NCI-H1930 (cell line): Measurements from ENCODE around the gene ABHD5.

Experiments
- DNase-seq, 2 experiments: peaks; one replicate each; lab custom pipeline; 2025; lab: John Stamatoyannopoulos, UW

The ABHD5 gene

DNA sequence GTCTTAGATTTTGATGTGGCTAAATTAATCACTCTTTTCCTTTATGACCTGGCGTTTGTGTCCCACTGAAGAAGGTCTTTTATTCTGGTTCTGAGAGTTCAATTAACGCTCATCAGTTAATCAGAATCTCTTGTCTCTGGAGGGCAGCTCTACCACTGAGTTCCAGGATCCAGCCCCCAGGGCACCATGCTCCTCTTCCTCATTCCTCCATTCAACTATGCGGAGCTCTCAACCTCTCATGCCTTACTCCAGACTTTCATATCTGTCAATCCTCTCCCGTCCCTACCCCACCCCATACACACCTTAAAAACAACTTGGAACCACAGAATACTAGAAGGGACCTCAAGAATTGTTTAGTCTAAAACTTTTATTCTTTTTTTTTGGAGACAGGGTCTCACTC, 4.8 kb upstream of the ABHD5 start:
- DNase-seq, result no peak

DNA sequence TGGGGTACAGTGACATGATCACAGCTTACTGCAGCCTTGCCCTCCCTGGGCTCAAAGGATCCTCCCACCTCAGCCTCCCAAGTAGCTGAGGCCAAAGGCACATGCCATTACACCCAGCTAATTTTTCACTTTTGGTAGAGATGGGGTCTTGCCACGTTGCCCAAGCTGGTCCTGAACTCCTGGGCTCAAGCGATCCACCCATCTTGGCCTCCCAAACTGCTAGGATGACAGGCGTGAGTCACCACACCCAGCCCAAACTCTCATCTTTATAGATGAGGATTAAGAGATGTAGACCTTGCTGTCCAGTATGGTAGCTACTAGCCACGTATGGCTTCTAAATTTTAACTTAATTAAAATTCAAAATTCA, 4.4 kb upstream of the ABHD5 start:
- no peak for DNase-seq

DNA sequence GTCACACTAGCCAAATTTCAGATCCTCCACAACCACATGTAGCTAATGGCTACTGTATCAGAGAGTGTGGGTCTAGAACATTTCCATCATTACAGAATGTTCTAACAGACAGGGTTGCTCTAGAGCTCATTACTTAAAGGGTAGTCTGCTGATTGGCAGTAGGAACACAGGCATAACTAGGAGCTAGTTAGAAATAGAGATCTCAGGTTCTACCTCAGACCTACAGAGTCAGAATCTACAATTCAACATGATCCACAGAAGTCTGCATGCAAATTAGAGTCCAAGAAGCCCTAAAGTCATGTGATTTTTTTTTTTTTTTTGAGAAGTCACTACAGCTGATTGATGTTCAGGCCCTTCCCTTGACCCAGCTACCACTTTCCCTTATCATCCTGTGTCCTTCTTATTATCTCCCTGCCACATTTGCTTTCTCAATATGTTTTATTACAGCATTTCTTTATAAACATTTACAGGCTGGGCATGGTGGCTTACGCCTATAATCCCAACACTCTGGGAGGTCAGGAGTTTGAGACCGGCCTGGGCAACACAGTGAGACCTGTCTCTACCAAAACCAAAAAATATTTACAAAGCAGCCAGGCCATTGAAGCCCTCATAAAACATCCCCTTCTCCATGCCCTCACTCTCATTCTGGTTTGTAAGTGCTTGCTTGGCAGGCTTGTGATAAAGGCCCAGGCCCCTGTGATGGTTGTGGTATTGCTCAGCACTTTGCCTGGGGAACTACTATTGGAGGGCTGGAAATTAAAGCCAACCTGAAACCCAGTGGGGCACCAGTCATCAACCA, 3.8 kb upstream of the ABHD5 start:
- DNase-seq, result no peak

DNA sequence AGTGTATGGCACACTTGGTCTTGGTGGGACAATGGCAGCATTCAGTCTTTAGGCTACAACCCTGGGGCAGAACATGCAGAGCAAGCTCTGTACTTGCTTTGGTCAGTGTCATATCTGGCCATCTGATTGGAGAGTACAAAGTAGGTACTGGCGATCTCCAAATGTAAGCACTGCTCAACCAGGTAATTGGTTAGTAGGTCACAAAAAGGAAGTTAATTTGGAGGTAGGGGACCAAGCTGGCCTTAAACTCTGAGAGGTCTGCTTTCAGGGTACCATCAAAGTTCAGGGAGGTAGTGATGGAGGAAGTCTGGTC, 3.3 kb upstream of the ABHD5 start:
- DNase-seq, result no peak

DNA sequence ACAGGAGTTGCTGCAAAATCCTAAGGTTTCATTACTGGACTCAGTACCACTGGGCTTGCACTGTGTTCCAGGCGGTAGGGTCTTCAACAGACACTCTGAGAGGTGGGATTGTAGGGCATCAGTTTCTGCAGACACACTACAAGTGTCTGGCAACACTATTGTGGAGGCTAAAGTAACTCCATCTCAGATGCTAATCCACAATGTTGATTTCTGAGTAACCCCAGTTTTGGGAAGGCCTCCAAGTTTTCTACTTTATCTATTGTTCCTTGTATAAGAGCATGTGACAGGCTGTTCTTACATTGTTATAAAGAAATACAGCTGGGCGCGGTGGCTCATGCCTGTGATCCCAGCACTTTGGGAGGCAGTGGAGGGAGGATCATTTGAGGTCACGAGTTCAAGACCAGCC, 2.5 kb upstream of the ABHD5 start:
- DNase-seq, result no peak

DNA sequence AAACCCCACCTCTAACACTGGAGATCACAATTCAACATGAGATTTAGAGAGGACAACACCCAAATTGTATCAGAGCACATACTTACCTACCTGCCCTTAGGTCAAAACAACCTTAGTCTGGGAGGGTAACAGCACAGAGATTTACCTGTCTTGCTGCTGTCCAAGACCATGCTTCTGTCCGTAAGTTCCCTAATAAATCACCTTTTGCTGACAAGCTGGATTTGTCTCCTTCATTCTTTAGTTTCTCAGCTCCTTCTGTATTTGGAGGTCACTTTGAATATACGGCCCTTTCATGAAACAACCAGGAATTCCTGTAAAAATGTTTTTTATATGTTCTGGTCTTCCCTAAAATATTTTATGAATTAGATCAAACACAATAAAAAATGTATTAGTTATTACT, 1.6 kb upstream of the ABHD5 start:
- no peak for DNase-seq

DNA sequence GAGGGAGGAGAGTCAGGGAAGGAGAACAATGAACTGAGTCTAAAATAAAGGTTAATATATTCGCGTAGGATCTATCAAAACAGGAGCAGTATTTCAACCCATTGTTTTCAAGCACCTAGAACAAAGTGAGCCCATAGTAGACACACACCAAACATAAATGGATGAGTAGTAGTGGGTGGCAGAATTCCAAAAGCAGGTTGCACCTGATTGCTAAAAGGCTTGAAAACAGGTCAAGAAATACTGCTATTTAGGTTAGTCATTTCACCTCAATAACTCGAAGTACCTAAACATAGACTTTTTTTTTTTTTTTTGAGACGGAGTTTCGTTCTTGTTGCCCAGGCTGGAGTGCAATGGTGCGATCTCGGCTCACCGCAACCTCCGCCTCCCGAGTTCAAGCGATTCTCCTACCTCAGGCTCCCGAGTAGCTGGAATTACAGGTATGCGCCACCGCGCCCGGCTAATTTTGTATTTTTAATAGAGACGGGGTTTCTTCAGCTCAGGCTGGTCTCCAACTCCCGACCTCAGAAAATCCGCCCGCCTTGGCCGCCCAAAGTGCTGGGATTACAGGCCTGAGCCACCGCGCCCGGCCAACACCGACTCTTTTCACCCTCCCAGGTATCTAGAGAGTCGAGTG, 855 bp upstream of the ABHD5 start:
- no peak for DNase-seq

DNA sequence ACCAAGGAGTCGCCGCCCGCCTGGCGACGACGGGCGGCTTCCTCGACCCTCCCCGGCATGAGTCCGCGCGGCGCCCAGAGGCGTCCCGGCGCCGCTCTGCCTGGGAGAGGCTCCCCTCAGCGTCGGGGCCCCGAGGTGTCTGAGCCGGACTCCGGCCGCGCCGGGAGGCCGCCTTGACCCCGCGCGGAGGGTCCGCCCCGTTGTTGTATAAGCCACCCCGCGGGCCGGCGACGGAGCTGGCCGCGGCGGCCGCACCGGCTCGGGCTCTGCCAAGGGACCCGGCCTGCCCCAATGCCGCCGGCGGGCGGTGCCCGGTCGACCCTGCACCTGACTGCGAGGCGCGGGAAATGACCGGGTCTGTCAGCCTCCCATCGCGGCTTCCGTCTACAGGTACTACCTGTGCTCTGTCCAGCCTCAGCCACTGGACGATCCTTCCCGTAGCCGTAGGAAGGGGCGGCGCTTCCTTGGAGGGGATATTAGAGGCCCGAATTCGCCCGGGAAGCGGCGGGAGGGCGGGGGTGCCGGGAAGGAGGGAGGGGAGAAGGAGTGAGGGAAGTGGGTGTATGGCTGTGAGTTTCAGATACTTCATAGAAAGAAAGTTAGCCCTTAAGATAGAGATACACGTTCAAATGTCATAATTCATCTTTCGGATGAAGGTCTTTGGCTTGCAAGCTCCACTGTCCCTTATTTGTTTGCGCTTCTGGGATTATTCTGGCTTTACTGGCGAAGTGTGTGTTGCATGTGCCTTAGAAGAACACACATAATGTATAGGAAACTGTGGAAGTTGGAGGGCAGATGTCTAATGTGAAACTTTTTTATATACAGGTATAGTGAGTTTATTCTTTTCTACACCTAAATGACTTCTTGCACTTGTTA, 620 bp downstream of the ABHD5 start:
- no peak for DNase-seq

DNA sequence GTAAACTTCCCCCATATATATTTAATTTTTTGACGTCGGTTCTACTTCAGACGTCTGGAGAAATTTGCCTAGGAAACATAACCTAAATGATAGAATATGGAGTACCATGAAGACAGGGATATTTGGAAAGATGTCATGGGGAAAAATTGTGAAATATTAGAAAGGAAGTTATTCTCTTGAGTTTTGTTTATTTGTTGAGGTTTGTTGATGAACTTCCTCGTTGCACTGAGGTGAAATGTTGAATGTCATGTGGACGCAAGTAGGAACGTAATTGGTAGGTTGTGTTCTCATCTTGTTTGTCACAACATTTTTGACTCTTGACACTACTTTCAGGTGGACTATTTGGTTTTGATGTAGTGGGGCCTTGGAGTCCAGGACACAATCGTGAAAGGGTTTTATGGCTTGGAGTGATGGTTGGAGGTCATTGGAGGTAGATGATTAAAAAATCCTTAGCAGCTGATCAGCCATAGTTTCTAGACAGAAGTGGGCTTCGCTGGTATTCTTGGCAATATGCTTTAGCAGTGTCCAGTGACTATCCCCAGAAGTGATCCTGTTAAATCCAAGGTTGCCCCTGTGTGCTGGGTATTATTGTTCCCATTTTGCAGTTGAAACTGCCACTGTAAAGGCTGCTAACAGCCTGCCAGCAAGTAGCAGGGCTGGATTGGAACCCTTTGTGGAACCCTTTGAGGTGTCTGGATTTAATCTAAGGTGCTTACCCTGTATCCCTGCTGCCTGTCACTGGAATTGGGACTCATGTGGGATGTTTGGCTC, 1.5 kb downstream of the ABHD5 start:
- DNase-seq, result no peak

DNA sequence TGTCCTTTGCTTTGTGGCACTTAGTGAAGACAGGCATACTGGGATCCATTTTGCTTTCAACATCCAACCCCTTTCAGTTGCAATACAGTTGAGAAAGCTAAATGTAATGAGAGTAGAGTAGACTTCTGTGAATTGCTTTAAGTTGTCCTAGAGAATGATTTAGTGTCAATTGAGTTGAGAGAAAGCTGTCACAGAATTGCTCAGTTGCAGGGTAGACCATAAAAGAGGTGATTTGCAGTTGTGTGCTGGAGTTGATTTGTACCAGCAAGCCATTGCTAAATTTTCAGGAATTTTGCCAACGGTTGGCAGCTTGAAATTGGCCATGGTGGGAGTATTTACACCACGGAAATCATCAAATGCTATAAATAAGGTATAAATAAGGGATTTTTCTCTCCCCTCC, 2.2 kb downstream of the ABHD5 start:
- no peak for DNase-seq

DNA sequence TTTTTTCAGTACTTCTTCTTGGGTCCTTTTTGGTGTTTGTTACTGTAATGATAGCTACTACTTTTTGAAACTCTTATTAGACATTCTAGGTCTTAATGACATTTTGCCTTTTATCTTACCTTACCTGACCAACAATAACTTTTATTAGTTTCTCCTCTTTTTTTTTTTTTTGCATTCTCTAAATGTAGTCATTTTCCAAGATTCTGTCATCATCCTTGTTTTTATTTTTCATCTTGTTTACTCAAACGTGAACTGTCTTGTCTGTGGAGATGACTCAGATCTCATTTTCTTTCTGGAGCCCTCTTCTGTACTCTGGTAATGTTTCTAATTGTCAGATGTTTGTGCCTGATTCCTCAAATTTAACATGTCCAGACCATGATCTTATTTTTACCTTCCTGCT, 2.9 kb downstream of the ABHD5 start:
- no peak for DNase-seq

DNA sequence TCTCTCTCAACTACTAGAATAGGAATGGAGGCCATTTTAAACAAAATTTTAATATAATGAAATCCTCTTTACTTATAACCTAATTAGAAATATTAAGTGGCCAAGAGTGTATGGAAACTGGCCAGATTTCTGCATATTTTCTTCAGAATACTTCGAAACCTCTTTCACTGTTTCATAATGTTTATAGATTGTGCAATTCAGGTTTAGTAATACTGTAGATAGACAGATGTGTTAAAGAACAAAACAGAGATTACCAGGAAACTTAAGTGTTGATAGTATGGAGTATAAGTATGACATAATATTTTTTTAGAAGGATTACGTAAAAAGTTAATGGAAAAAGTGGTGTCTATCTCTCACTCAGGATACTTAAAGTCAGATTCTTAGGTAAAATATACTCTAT, 4.7 kb downstream of the ABHD5 start:
- DNase-seq, result no peak

DNA sequence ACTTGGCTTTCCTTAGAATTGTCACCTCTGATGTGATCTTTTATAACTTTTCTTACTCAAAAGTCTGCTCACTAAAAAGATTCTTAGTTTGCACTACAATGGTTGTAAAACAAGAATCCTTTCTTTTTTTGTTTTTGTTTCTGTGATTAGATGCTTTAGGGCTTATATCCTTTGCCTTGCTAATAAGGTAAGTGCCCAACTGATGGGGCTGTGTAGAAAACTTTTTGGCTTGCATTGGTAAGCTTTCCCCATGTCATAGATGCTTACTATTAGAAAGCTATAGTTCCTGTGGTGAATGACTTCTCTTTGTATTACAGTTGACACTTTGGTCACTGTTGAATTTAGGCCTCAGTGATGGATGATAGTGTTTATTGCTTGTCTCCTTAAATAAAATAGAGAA, 5.1 kb downstream of the ABHD5 start:
- no peak for DNase-seq

DNA sequence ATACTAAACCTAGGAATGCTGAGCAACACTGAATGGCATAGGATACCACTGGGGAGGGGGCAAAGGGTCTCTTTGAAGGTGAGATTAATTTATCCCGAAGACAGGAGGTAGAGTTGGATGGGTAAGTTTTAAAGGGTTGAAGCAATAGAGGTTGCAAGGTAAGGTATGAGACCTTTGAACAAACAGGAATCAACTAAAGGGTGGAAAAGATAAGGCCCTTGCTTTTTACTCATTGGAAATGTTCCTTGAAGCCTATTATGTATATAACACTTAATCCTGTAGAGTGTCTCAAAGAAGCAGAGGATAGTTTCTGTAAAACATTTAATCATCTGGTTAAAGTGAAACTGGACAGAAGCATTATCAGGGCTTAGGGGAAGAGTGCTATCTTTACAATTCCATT, 5.7 kb downstream of the ABHD5 start:
- DNase-seq, result no peak

DNA sequence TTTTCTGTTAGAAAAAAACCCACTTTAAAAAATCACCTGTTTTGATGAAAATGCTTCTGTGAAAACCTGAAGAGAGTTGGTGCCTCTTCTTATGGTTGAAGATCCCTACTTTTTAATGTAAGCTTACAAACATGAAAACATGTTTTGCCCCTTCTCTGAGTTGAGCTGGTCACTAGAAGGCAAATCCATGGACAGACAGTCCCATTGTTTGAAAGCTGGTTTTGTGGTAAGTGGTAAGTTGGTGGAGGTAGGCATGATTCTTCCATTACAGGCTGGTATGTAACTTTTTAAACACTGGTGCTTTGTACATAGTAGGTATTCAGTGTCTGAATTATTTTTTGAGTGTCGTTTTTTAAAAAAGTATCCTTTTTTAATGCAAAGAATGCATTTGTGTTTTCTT, 6.1 kb downstream of the ABHD5 start:
- no peak for DNase-seq

DNA sequence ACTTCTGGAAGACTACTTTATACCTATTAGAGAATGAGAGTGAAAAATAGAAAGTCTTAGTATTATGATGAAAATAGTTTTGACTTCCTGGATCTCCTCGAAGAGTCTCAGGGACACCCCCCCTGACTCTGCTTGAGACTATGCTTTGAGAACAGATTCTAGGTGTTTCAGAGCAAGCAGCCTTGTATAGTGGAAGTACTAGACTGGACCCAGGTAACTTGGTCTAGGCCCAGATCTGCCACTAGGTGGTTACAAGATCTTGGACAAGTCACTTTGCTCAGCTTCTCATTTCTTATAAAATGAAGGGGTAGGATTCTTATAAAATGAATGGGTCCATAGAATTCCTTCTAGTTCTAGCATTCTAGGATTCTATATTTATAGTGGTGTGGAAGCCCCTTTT, 9.1 kb downstream of the ABHD5 start:
- no peak for DNase-seq

DNA sequence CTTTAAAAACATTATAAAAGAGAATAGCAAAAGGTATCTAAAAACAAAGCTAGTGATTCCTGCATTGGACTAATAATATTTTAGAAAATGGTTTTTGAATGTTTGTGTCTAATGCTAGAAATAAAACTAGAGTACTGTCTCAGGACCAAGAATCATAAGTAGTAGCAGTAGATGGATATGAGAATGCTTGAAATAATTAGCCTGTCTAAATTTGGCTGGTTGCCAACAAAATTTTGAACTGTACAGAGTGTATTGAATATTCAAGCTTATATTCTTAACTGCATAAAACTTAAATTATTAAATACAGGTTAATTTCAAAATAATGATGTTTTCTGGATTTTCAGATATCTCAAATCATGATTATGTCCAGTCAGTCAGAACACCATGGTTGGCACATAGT, 14.0 kb downstream of the ABHD5 start:
- DNase-seq, result no peak

DNA sequence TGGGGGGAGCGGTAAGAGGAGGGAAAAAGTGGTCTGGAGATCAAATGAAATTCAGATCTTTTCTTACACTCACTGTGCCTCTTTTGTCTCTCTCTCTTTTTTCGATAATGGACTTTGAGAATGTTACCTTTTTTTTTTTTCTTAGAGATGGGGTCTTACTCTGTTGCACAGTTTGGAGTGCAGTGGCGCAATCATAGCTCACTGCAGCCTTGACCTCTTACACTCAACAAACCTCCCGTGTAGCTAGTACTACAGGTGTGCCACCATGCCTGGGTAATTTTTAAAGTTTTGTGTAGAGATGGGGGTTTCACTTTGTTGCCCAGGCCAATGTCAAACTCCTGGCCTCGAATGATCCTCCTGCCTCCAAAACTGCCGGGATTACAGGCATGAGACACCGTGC, 15.6 kb downstream of the ABHD5 start:
- no peak for DNase-seq

DNA sequence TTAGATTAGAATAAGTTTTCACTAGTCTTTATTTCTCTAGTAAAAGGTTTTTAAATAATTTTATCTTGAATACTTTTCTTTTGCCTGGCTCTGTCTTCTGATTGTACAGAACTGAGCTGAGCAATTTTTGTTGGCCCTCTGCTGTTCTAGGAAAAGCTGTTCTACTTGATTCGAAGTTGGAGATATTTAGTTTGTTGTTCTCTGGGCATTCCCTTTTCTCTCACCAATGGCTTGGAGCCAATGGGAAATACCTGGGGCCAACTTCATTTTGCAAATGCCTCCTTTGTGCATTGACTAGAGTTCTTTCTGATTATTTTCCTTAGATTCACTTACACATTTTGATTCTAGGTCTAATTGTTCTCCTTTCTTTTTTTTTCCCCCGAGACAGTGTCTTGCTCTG, 16.5 kb downstream of the ABHD5 start:
- no peak for DNase-seq

DNA sequence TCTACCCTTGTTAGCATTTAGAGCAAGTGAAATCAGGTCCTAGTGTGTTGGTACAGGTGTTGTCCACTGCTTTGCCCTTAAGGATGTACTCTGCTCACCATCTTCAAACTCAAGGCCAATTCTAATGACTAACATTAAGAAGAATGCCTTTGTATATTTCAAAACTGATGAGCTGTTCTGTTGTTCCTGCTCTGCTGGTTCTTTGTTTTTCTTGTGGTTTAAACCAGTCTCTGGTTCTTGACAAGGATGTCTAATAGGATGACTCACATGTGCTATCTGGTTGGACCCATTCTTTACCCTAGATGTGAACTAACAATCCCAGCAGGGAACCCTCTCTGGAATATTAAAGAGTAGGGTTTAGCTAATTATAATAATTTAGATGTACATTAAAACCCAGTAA, 17.3 kb downstream of the ABHD5 start:
- DNase-seq, result no peak

DNA sequence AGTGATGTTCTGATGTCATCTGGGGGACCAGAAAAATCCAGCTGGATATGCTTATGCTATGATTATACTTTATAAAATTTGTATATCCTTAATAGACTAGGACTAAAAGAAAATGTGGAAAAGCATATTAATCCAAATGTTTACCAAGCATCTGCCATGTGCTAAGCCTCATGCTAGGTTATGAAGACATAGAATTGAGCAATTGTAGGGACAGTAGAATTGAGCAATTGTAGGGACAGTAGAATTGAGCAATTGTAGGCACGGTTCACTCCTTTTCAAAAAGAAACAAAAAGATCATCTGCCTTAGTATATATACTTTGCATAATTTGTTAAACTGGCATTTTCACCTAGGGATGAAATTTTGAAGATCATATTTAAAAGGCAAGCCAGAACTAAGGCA, 18.3 kb downstream of the ABHD5 start:
- no peak for DNase-seq

DNA sequence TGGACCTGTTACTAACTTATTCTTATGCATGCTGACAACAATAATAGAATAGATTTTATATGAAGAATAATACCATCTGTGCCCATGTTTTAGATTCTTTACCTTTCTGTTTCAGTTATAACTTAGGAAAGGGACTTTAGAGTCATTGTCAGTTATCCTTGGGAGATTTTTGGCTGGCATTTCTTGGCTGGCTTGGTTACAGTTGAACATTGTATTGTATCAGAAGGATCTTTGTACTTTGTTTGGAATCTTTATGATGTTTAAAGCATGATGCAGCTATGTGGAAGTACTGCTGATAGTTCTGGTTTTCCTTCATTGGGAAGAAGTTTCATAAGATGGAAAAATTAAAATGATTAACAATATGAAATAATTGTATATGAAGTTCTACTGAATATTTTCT, 19.9 kb downstream of the ABHD5 start:
- no peak for DNase-seq

DNA sequence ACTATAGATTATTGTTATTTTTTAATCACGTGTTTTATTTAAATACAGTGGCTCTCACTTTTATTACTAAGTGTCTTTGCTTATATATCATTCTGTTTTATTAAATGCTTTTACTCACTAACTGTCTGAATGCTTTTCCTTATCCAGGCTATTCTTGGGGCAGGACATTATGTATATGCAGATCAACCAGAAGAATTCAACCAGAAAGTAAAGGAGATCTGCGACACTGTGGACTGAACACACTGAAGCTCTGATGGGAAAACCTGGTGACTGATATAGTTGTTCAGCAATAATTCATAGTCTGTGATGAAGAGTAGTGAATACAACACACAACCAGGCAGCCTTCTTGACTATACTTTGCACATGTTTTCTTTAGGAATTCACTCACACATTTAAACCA, 27.6 kb downstream of the ABHD5 start:
- no peak for DNase-seq
